ENCODE data around the gene PRKCQ.

Gene PRKCQ

GRCh38 chr10:6499974-6500373 is 80.1 kb downstream of the PRKCQ start:
- no peaks in the 10 kb centered on the region for H3K9me3 Mint-ChIP-seq
- peaks cover 4% of the 10 kb centered on the region for H3K27me3 Mint-ChIP-seq (ENCODE audit: low read depth)
- TF ChIP-seq, protein P1, sequence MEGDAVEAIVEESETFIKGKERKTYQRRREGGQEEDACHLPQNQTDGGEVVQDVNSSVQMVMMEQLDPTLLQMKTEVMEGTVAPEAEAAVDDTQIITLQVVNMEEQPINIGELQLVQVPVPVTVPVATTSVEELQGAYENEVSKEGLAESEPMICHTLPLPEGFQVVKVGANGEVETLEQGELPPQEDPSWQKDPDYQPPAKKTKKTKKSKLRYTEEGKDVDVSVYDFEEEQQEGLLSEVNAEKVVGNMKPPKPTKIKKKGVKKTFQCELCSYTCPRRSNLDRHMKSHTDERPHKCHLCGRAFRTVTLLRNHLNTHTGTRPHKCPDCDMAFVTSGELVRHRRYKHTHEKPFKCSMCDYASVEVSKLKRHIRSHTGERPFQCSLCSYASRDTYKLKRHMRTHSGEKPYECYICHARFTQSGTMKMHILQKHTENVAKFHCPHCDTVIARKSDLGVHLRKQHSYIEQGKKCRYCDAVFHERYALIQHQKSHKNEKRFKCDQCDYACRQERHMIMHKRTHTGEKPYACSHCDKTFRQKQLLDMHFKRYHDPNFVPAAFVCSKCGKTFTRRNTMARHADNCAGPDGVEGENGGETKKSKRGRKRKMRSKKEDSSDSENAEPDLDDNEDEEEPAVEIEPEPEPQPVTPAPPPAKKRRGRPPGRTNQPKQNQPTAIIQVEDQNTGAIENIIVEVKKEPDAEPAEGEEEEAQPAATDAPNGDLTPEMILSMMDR (IDR thresholded peaks at IDR 0.05; ENCODE audit: unreplicated experiment in 3 of 3) = no peak
- H3K36me3 Mint-ChIP-seq (ENCODE audit: low read depth) = peaks cover 8% of the 10 kb centered on the region
- H3K4me3 Mint-ChIP-seq = no peak overlapping the region
- no peaks in the 10 kb centered on the region for H3K4me1 Mint-ChIP-seq
- no peak overlapping the region for H3K27ac Mint-ChIP-seq

DNA sequence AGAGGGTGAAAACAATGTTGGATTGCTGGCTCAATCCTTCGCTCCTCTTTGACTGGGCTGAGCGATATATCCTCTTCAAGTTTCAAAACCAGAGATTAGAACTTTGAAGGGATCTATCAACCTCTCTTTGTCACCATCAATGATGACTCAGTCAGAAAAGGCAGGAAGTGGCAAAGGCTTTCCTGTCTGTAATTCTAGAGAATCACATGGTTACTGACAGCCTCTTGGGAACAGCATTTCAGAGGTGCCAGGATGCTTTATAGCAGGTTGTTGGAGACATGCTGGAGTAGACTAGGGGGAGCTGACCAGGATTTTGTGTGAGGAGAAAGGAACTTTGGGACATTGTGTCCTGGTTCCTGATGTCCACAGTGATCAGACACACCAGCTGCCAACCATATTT is 81.3 kb downstream of the PRKCQ start:
- Mint-ChIP-seq H3K27me3 (ENCODE audit: low read depth) (peaks cover 4% of the 10 kb centered on the region), H3K4me1 (no peaks in the 10 kb centered on the region)

DNA sequence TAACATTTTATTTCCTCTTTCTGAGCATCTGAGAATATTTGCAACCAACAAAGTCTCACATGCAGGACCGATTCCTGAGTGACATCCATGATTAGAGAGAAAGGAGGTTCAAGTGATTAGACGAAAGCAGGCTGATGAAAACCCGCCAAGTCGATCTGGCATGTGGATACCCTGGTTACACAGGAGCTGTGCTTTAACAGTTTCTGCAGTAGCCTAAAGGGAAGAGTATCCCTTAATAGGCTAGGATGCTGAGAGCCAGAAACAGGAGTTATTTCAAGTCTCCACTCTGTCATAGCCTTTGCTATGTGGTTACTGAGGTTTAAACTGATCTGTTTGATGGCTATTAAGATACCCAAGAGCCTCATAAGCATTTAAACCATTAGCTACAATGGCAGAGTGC is 82.5 kb downstream of the PRKCQ start:
- Mint-ChIP-seq H3K9me3 (no peaks in the 10 kb centered on the region), H3K4me3 (no peak overlapping the region), H3K27ac (no peak overlapping the region), H3K27me3 (ENCODE audit: low read depth) (peaks cover 4% of the 10 kb centered on the region), H3K4me1 (no peaks in the 10 kb centered on the region), H3K36me3 (ENCODE audit: low read depth) (peaks cover 4% of the 10 kb centered on the region)
- TF ChIP-seq, protein P1 (IDR thresholded peaks at IDR 0.05; ENCODE audit: unreplicated experiment in 3 of 3) = no peak

More for the DNA sequence above, 81.3 kb downstream of the PRKCQ start:
- Mint-ChIP-seq H3K27ac (no peak overlapping the region), H3K9me3 (no peaks in the 10 kb centered on the region), H3K4me3 (no peak overlapping the region), H3K36me3 (ENCODE audit: low read depth) (peaks cover 4% of the 10 kb centered on the region)
- TF ChIP-seq, protein P1 (IDR thresholded peaks at IDR 0.05; ENCODE audit: unreplicated experiment in 3 of 3) = no peak

DNA sequence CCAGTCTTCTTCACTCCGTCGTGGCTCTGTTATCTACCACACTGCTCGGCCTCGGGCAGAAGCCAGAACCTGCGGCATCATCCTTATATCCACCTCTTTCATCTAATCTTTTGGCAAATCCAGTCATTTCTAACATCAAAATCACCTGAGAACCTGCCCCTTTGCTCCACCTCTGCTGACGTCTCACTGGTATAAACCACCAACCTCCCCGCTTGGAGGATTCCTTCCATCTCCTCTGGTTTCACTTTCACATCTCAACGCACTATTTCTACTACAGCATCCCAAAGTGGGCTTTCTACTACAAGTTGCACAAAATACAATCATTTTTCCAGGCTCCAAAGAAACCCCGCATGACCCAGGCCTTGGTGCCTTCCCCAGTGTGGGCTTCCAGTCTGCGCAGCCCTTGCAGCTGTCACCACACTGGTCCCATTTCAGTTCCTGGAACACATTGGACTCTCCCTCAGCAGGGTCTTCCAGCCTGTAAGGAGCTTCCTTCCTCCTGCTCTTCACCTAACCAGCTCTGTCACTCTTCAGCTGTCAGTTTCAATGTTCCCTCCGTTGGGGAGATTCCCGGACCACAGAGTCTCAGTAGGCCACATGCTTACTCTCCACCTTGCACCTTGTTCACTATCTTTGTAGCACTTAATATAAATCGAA is 85.0 kb downstream of the PRKCQ start:
- Mint-ChIP-seq H3K9me3 (no peaks in the 10 kb centered on the region), H3K27me3 (ENCODE audit: low read depth) (peaks cover 4% of the 10 kb centered on the region), H3K4me1 (no peaks in the 10 kb centered on the region), H3K27ac (no peak overlapping the region), H3K4me3 (no peak overlapping the region), H3K36me3 (ENCODE audit: low read depth) (peaks cover 4% of the 10 kb centered on the region)
- TF ChIP-seq, protein P1 (IDR thresholded peaks at IDR 0.05; ENCODE audit: unreplicated experiment in 3 of 3) = no peak

GRCh38 chr10:6494442-6494819 is 85.6 kb downstream of the PRKCQ start:
- Mint-ChIP-seq H3K4me3 (no peak overlapping the region), H3K4me1 (no peaks in the 10 kb centered on the region), H3K9me3 (no peaks in the 10 kb centered on the region), H3K27me3 (ENCODE audit: low read depth) (peaks cover 4% of the 10 kb centered on the region), H3K27ac (no peak overlapping the region), H3K36me3 (ENCODE audit: low read depth) (peaks cover 4% of the 10 kb centered on the region)
- TF ChIP-seq, protein P1 (IDR thresholded peaks at IDR 0.05; ENCODE audit: unreplicated experiment in 3 of 3) = no peak
